GM12878 (cell line): ENCODE measurements around the gene SPRR3.

Source experiments
- CTCF ChIP-seq, 3 experiments: IDR thresholded peaks in 2 of 3; conservative IDR thresholded peaks in 1 of 3; 2 replicates each; pipeline ENCODE4 v1.5.1; 2011; ENCODE audit warnings: low read depth in 3 of 3, low read length in 3 of 3, mild to moderate bottlenecking in 3 of 3, control low read depth in 2 of 3, moderate library complexity in 2 of 3, inconsistent platforms in 1 of 3, mixed read lengths in 1 of 3; ENCODE audit not compliant: control insufficient read depth in 2 of 3, insufficient read depth in 1 of 3; ENCODE audit errors: extremely low read depth in 1 of 3
- POLR2AphosphoS5 ChIP-seq: IDR thresholded peaks from 2 replicates; pipeline ENCODE4 v1.6.1; 2011; ENCODE audit warnings: mild to moderate bottlenecking, low read length, inconsistent platforms

GRCh38 chr1:152964536-152964935, 37.0 kb upstream of the SPRR3 start:
- TF ChIP-seq POLR2AphosphoS5 (no peak), CTCF (IDR thresholded peaks at IDR 0.05 in 2 of 3, conservative IDR thresholded peaks at IDR 0.05 in 1 of 3; ENCODE audit: control insufficient read depth in 2 of 3, extremely low read depth in 1 of 3, insufficient read depth in 1 of 3, low read depth in 3 of 3, low read length in 3 of 3) (no peak)
